ENCODE measurements around the gene RRP36.

RRP36 gene

DNA sequence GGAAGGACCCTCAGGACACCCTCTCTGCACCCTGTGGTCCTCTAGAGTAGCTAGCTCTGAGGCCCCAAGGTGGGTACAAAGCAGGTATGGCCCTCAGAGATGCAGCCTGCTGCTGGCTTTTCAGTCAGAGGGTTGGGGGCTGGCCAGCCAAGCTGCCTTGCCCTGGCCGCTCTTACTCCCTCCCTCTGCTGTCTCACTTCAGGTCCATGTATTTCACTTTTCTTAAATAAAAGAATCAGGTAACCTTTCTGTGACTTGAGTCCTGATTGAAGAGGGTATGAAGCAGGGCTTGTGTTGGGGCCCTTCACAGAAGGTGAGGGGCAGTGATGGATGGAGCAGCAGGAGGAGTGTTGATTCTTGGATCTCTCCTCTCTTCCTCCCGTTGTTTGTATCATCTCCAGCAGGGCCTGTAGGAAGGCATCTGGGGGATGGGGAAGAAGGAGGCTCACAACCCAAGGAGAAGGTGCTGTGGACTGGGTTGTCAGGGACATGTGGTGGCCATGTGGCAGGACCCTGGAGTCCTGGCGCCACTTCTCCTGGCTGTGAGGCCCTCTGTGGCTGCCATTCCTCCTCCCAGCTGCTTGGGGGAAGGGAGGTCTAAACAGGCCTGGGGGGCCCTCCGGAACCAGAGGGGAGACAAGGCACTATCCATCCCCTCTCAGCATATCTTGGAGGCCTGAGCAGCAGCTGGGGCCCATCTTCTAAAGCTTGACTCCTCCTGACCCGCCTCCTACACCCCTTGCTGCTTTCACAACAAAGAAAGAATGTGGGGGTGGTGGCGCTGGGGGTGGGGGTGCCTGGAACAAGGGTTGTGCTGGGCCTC is 53.6 kb downstream of the RRP36 start:
- no peak for DNase-seq

DNA sequence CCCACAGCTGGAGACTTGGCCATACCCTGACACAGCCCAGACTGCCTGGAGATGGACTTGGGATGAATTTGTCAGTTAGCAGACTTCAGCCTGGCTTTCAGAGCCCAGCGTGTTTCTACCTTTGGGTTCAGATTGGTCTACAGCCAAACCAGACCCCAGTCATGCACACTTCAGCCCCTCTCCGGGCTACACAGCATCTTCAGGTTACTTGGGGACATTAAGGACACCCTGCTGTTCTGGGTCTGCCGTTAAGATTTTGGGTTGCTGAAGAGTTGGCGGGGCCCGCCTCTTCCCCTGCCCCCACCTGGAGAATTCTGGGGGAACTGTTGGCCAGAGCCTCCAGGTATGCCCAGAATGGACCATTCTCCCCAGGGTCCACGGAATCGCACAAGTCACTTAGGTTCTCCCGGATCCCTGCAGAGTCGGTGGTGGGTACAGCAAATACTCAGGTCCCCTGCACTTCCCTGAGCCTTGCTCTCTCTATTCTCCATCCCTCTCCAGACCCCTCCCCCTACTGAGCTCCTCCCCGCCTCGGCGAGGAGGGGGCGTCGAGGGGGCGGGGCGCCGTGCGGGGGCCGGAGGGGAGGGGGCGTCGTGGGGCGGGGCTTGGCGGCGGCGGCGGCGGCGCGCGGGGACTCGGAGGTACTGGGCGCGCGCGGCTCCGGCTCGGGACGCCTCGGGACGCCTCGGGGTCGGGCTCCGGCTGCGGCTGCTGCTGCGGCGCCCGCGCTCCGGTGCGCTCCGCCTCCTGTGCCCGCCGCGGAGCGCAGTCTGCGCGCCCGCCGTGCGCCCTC is 54.4 kb downstream of the RRP36 start, which contains the start of gene PTK7:
PTK7 (plus strand) TSS at position 645 of the 794 bp plus-strand sequence. CDS start 175 bp downstream, outside the sequence.
- peak; percentile 34 for DNase-seq

DNA sequence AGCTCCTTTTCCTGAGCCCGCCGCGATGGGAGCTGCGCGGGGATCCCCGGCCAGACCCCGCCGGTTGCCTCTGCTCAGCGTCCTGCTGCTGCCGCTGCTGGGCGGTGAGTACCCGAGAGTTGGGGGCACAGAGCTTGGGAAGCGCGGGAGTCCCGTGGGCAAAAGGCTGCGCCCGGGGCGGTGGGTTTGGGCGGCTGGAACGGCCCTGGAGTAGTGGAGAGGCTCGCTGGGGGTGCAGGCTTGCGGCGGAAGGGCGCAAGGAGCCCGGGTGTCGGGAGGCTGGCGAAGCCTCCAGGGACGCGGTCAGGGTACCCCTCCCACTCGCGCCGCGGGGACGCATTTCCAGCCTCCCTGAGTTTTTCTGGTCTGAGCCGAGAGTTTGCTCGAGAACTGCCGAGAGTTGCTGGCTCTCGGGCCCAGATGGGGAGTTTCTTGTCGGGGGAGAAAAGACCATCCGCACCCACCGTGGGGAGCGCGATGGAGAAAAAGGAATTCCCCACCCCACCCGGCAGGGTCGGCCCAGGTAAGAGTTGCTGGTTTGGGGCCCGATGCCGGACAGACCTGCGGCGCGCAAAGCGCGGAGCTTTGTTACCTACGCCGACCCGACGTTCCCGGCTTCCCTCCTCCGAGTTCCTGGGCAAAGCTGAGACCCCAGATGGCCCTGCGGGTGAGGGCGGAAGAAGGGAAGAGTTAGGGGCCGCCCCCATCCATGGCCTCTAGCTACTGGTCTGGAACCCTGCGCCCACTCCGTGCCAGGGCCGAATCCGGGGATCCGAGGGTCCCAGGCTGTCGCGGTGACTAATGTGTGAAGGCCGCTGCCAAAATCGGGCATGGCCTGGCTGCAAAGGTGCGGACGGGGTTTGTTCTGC is 55.3 kb downstream of the RRP36 start:
- peak; percentile 21 for DNase-seq

DNA sequence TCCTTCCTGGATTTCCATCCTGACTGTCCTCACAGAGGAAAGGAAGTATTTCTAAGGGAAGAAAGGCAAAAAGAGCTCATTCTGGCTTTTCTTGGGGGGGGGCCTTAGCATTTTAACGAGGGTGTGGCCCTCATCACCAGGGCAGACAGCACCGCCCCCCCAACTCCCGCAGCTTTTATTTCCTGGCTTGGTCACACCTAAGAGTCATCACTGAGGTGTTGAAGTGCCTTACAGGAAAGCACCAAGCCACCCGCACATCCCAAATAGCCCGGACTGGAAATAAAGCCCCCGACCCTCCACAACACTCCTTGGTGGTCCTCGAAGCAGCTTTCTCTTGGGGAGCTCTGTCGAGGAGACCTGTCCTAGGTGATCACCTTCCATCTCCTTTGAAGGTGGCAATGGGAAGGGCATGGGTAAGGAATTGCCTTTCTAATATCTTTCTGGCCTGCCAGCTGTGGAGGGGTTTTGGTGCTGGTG is 55.9 kb downstream of the RRP36 start:
- no peak for DNase-seq

DNA sequence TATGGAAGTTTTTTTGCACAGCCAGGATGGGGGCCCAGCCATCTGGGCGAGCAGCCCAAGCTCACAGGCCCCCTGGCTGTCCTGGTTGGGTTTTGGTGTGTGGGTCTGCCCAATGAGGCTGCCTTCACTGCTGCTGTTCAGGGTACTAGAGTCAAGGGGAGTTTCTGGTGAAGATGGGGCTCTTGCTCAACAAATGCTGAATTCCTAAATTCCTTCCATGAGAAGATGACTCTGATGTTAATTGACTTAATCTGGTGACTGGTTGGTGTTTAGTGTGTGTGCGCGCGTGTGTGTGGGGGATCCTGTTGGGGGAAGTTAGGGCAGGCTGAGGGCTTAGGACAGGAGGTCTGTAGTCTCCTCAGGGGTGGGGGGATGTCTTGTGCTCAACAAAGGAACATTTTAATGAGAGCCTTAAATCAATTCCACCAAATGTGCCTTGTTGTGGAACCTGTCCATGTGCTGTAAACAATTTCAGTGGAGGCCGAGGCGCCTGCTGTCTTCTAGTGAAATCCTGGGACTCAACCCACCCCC is 56.6 kb downstream of the RRP36 start:
- DNase-seq, result no peak

DNA sequence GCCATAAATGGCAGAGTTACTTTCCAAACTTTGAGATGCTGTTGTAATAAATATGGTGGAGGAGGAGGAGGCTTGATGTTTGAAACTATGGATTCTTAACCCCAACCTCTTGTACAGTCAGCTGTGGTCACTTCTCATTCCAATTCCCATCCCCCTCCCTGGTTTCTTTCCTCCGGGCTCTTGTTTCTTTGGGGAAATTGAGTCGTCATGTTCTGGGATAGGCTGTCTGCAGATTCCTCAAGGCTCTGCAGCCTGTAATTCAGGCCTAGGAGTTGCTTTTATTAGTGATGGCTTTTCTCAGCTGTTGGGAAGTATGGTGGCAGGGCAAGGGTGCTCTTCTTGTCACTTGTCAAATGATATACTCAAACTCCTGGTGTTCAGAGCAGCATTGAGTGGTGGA is 57.3 kb downstream of the RRP36 start:
- no peak for DNase-seq
